NCI-H146 (cell line): ENCODE data around the gene PACSIN3.
"Not testable (repeated sequence)": the region's sequence is repeated elsewhere in the genome, so short reads cannot be mapped to it uniquely, and the experiment has no call there.

Source experiments
- DNase-seq: peaks from one replicate; lab custom pipeline; 2025; lab: John Stamatoyannopoulos, UW

The PACSIN3 gene

GRCh38 chr11:47186076-47186699, at the start of gene PACSIN3:
PACSIN3 (minus strand) TSS chr11:47186434; CDS start chr11:47182727, 3,707 bp downstream.
- DNase-seq = peak; percentile 50

GRCh38 chr11:47235163-47235562, 48.9 kb upstream of the PACSIN3 start:
- no peak for DNase-seq

- DNase-seq = no peak
Observed at GRCh38 chr11:47234669-47235100, 48.5 kb upstream of the PACSIN3 start.

GRCh38 chr11:47233989-47234668, 47.9 kb upstream of the PACSIN3 start:
- no peak for DNase-seq

GRCh38 chr11:47233051-47233450, 46.8 kb upstream of the PACSIN3 start:
- DNase-seq = no peak

- no peak for DNase-seq
Observed at GRCh38 chr11:47229161-47229560, 42.9 kb upstream of the PACSIN3 start.

- DNase-seq = no peak
Observed at GRCh38 chr11:47225552-47226400, 39.5 kb upstream of the PACSIN3 start.

- no peak for DNase-seq
Observed at GRCh38 chr11:47222696-47223095, 36.5 kb upstream of the PACSIN3 start.

- DNase-seq = no peak
Observed at GRCh38 chr11:47220401-47220821, 34.2 kb upstream of the PACSIN3 start.

- peak; percentile 24 for DNase-seq
Observed at GRCh38 chr11:47216121-47216798, 30.0 kb upstream of the PACSIN3 start.

GRCh38 chr11:47215366-47215910, 29.2 kb upstream of the PACSIN3 start:
- DNase-seq = no peak

GRCh38 chr11:47213950-47214565, 27.8 kb upstream of the PACSIN3 start:
- DNase-seq = peak; percentile 92

- no peak for DNase-seq
Observed at GRCh38 chr11:47212938-47213337, 26.7 kb upstream of the PACSIN3 start.

- DNase-seq = no peak
Observed at GRCh38 chr11:47208628-47209027, 22.4 kb upstream of the PACSIN3 start.

- DNase-seq = not testable (repeated sequence)
Observed at GRCh38 chr11:47208008-47208552, 21.8 kb upstream of the PACSIN3 start.

- DNase-seq = no peak
Observed at GRCh38 chr11:47207459-47207858, 21.2 kb upstream of the PACSIN3 start.

GRCh38 chr11:47206577-47206976, 20.3 kb upstream of the PACSIN3 start:
- not testable (repeated sequence) for DNase-seq

- DNase-seq = no peak
Observed at GRCh38 chr11:47204637-47204989, 18.4 kb upstream of the PACSIN3 start.

- no peak for DNase-seq
Observed at GRCh38 chr11:47202576-47202975, 16.3 kb upstream of the PACSIN3 start.

GRCh38 chr11:47201015-47201414, 14.8 kb upstream of the PACSIN3 start:
- DNase-seq = no peak

GRCh38 chr11:47198161-47198560, 11.9 kb upstream of the PACSIN3 start:
- not testable (repeated sequence) for DNase-seq
